Measurements from ENCODE around the gene C3orf18. TPM values are rescaled to one million over a fixed set of nuclear protein-coding genes. Genes with fewer than 3 reads are reported as not detected.

Gene C3orf18
- total and polyA plus RNA-seq, 2 experiments from 2014 or later, result 2.4 to 7.7 TPM

DNA sequence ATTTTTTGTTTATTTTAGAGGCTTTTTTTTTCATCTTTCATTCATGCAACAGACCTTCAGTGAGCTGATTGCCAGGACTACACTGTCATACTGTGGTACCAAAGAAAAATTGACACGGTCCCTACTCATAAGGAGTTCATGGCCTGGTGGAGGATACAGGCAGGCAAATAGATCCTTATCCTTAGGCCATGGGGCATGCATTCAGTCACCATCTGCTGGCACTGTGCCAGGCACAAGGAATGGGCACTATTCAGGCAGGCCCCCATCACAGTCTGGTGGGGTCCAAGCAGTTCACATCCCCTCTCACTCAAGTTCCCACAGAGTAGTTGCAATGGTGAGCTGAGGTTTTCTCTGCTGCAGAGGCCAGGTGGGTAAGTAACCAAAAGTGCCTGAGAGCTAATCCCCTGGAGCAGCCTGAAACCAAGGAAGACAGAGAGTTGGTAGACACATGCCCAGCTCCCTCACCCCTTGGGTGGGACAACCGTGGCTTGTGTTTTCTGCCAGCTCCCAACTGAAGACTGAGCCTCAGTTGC, 26.8 kb upstream of the C3orf18 start:
- H3K36me3 Mint-ChIP-seq (ENCODE audit: low read depth), result no peaks in the 10 kb centered on the region
- no peak for DNase-seq (ENCODE audit: low spot score)
- Histone ChIP-seq H3K79me2 (replicated peaks; ENCODE audit: insufficient read depth) (no peaks in the 10 kb centered on the region), H3K4me1 (ENCODE audit: insufficient read depth) (no peaks in the 10 kb centered on the region), H4K20me1 (replicated peaks; ENCODE audit: insufficient read depth) (no peaks in the 10 kb centered on the region), H3F3A (replicated peaks; ENCODE audit: low read depth) (no peaks in the 10 kb centered on the region), H3K4me2 (no peak overlapping the region), H3K27me3 (ENCODE audit: insufficient read depth) (0 out of 2 replicates have a peak, but pooled peaks cover 3% of the 10 kb centered on the region), H3K36me3 (ENCODE audit: insufficient read depth) (no peaks in the 10 kb centered on the region), H2AFZ (no peak overlapping the region), H3K27ac (ENCODE audit: low read depth) (no peak overlapping the region), H3K4me3 (no peak overlapping the region), H3K9me2 (ENCODE audit: insufficient read depth) (no peaks in the 10 kb centered on the region)
- no peak for ATAC-seq
- TF ChIP-seq EZH2 (IDR thresholded peaks at IDR 0.05; ENCODE audit: low read depth, unreplicated experiment) (no peak), POLR2AphosphoS5 (IDR thresholded peaks at IDR 0.05; ENCODE audit: low read depth) (no peak)
- TF ChIP-seq, protein P1, sequence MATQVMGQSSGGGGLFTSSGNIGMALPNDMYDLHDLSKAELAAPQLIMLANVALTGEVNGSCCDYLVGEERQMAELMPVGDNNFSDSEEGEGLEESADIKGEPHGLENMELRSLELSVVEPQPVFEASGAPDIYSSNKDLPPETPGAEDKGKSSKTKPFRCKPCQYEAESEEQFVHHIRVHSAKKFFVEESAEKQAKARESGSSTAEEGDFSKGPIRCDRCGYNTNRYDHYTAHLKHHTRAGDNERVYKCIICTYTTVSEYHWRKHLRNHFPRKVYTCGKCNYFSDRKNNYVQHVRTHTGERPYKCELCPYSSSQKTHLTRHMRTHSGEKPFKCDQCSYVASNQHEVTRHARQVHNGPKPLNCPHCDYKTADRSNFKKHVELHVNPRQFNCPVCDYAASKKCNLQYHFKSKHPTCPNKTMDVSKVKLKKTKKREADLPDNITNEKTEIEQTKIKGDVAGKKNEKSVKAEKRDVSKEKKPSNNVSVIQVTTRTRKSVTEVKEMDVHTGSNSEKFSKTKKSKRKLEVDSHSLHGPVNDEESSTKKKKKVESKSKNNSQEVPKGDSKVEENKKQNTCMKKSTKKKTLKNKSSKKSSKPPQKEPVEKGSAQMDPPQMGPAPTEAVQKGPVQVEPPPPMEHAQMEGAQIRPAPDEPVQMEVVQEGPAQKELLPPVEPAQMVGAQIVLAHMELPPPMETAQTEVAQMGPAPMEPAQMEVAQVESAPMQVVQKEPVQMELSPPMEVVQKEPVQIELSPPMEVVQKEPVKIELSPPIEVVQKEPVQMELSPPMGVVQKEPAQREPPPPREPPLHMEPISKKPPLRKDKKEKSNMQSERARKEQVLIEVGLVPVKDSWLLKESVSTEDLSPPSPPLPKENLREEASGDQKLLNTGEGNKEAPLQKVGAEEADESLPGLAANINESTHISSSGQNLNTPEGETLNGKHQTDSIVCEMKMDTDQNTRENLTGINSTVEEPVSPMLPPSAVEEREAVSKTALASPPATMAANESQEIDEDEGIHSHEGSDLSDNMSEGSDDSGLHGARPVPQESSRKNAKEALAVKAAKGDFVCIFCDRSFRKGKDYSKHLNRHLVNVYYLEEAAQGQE (IDR thresholded peaks at IDR 0.05; ENCODE audit: unreplicated experiment), result no peak
- TF ChIP-seq, protein P2, sequence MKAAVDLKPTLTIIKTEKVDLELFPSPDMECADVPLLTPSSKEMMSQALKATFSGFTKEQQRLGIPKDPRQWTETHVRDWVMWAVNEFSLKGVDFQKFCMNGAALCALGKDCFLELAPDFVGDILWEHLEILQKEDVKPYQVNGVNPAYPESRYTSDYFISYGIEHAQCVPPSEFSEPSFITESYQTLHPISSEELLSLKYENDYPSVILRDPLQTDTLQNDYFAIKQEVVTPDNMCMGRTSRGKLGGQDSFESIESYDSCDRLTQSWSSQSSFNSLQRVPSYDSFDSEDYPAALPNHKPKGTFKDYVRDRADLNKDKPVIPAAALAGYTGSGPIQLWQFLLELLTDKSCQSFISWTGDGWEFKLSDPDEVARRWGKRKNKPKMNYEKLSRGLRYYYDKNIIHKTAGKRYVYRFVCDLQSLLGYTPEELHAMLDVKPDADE (IDR thresholded peaks at IDR 0.05), result no peak
- no peak overlapping the region for H3K27ac Mint-ChIP-seq
- H3K27me3 Mint-ChIP-seq (ENCODE audit: insufficient read depth, low read depth, poor library complexity), result peaks cover 6% of the 10 kb centered on the region
- H3K4me1 Mint-ChIP-seq, result no peaks in the 10 kb centered on the region
- H3K4me3 Mint-ChIP-seq, result no peak overlapping the region
- H3K9me3 Mint-ChIP-seq, result no peaks in the 10 kb centered on the region

DNA sequence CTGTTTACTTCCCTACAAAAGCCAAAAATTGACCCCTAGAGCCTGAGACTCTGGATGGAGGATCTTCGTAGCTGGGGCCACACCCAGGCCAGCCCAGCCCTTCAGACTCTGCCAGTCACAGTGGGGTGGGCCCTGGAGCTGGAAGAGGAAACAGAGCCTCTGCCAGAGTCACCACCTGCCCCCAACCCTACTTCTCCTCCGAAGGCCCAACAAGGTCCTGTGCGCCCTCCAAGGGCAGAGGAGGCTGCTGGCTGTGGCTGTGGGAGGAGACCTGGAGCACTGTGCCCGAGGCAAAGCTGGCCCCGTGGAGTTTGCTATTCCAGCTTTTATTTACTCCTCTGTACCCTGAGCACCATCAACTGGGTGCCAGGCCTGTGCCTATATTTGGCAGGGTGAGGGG, 25.0 kb upstream of the C3orf18 start:
- H3K9me2 ChIP-seq (ENCODE audit: insufficient read depth), result no peaks in the 10 kb centered on the region
- Mint-ChIP-seq H3K36me3 (ENCODE audit: low read depth) (no peaks in the 10 kb centered on the region), H3K4me3 (no peak overlapping the region), H3K27me3 (ENCODE audit: insufficient read depth, low read depth, poor library complexity) (peaks cover 2% of the 10 kb centered on the region), H3K4me1 (no peaks in the 10 kb centered on the region), H3K27ac (no peak overlapping the region), H3K9me3 (no peaks in the 10 kb centered on the region)
- TF ChIP-seq POLR2AphosphoS5 (IDR thresholded peaks at IDR 0.05; ENCODE audit: low read depth) (no peak), CREB1 (CRISPR knock-in tag; IDR thresholded peaks at IDR 0.05; ENCODE audit: low read depth) (no peak), STAT1 (IDR thresholded peaks at IDR 0.05; ENCODE audit: unreplicated experiment) (no peak)
- TF ChIP-seq, protein P1 (IDR thresholded peaks at IDR 0.05; ENCODE audit: unreplicated experiment), result no peak
- TF ChIP-seq, protein P2 (IDR thresholded peaks at IDR 0.05), result no peak
- no peaks in the 10 kb centered on the region for H3K36me3 ChIP-seq (ENCODE audit: insufficient read depth)
- H3K4me3 ChIP-seq, result no peak overlapping the region
- no peak overlapping the region for H3K27ac ChIP-seq (ENCODE audit: low read depth)
- ATAC-seq, result no peak; the same call in 2 of the 3 replicates
- H3K27me3 ChIP-seq (ENCODE audit: insufficient read depth), result 0 out of 2 replicates have a peak, but pooled peaks cover 3% of the 10 kb centered on the region
- H3K79me2 ChIP-seq (replicated peaks; ENCODE audit: insufficient read depth), result no peaks in the 10 kb centered on the region
- H3K4me1 ChIP-seq (ENCODE audit: insufficient read depth), result no peaks in the 10 kb centered on the region
- H3K4me2 ChIP-seq, result no peak overlapping the region
- DNase-seq (ENCODE audit: low spot score), result no peak
- no peaks in the 10 kb centered on the region; the same call in 1 of the 2 replicates for H4K20me1 ChIP-seq (replicated peaks; ENCODE audit: insufficient read depth)
- no peaks in the 10 kb centered on the region for H3F3A ChIP-seq (replicated peaks; ENCODE audit: low read depth)
- H2AFZ ChIP-seq, result no peak overlapping the region

Data from GM23338 (cell line).